OCI-LY3 (cell line): ENCODE data around the gene SPATS1.
"Not testable (repeated sequence)": the region's sequence is repeated elsewhere in the genome, so short reads cannot be mapped to it uniquely, and the experiment has no call there.

ENCODE experiments used
- H2AFZ ChIP-seq: fragments of 200-600, 300-600 bp; shearing (Covaris generic); 2 replicates; pipeline ENCODE4 v1.6.0; 2014; ENCODE audit warnings: antibody characterized with exemption, low read depth, low read length
- H3K27ac ChIP-seq: fragments of 200-600, 300-600 bp; sonication (generic); 2 replicates; pipeline ENCODE4 v1.5.1; 2014; ENCODE audit warnings: mild to moderate bottlenecking, low read length, moderate library complexity, mixed read lengths
- H3K27me3 ChIP-seq: fragments of 200-600, 300-600 bp; sonication (generic); 2 replicates; pipeline ENCODE4 v1.6.1; 2014; ENCODE audit warnings: low read depth, low read length, mixed read lengths
- H3K36me3 ChIP-seq: fragments of 200-600, 300-600 bp; sonication (generic); replicated peaks from 2 replicates; pipeline ENCODE3; 2014; ENCODE audit warnings: low read depth, low read length, mixed read lengths
- H3K4me1 ChIP-seq: fragments of 300-600, 200-600 bp; sonication (generic); 2 replicates; pipeline ENCODE4 v1.6.1; 2014; ENCODE audit warnings: low read length, mixed read lengths
- H3K4me2 ChIP-seq: fragments of 200-600, 300-600 bp; sonication (generic); 2 replicates; pipeline ENCODE4 v1.6.1; 2014; ENCODE audit warnings: low read length, mixed read lengths
- H3K4me3 ChIP-seq: fragments of 300-600, 200-600 bp; sonication (generic); 2 replicates; pipeline ENCODE4 v1.5.1; 2014; ENCODE audit warnings: antibody characterized with exemption, mild to moderate bottlenecking, low read length, moderate library complexity
- H3K79me2 ChIP-seq: fragments of 300-600, 200-600 bp; shearing (Covaris generic); 2 replicates; pipeline ENCODE4 v1.6.1; 2014; ENCODE audit warnings: mild to moderate bottlenecking, low read length, mixed read lengths
- H3K9ac ChIP-seq: fragments of 300-600, 200-600 bp; shearing (Covaris generic); 2 replicates; pipeline ENCODE4 v1.6.0; 2014; ENCODE audit warnings: mild to moderate bottlenecking, low read length, moderate library complexity
- H3K9me3 ChIP-seq: fragments of 200-600, 300-600 bp; shearing (Covaris generic); 2 replicates; pipeline ENCODE4 v1.6.1; 2014; ENCODE audit warnings: low read length, mixed read lengths; ENCODE audit not compliant: insufficient read depth
- H4K20me1 ChIP-seq: fragments of 200-600, 300-600 bp; sonication (generic); 2 replicates; pipeline ENCODE4 v1.6.1; 2016; ENCODE audit warnings: low read length, mixed read lengths; ENCODE audit not compliant: insufficient read depth
- CTCF ChIP-seq: fragments of 200-600, 300-600 bp; sonication (generic); IDR thresholded peaks from 2 replicates; pipeline ENCODE4 v1.5.1; 2014; ENCODE audit warnings: antibody characterized with exemption, low read length, low read depth
- EZH2phosphoT487 ChIP-seq: fragments of 200-600 bp; shearing (Covaris generic); IDR thresholded peaks from 2 replicates; pipeline ENCODE4 v1.6.1; 2018; ENCODE audit warnings: antibody characterized with exemption, mixed run types, low read depth

The SPATS1 gene

DNA sequence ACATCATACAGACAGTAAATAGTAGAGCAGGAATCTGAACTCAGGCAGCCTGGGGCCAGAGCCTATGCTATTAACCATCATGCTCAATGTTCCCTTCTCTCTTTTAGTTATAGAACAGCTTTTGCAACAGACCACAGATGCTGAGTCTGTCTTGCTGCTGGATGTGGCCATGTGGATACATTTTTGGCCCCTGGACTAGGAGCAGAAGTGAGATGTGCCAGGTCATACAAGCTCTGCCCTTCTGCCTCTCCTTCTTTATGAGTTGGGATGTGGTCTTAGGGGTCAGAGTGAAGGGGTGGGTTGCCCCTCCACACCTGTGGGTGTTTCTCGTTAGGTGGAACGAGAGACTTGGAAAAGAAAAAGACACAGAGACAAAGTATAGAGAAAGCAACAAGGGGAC, 14.7 kb upstream of the SPATS1 start:
- Histone ChIP-seq H3K9me3 (no peaks in the 10 kb centered on the region), H3K79me2 (no peaks in the 10 kb centered on the region), H3K36me3 (no peaks in the 10 kb centered on the region), H3K9ac (no peak overlapping the region), H4K20me1 (no peaks in the 10 kb centered on the region), H3K27me3 (peaks cover 15% of the 10 kb centered on the region), H3K4me2 (no peak overlapping the region), H3K4me3 (no peak overlapping the region), H3K27ac (no peak overlapping the region), H3K4me1 (no peaks in the 10 kb centered on the region), H2AFZ (no peak overlapping the region)
- TF ChIP-seq EZH2phosphoT487, result no peak
- no peak for TF ChIP-seq CTCF

DNA sequence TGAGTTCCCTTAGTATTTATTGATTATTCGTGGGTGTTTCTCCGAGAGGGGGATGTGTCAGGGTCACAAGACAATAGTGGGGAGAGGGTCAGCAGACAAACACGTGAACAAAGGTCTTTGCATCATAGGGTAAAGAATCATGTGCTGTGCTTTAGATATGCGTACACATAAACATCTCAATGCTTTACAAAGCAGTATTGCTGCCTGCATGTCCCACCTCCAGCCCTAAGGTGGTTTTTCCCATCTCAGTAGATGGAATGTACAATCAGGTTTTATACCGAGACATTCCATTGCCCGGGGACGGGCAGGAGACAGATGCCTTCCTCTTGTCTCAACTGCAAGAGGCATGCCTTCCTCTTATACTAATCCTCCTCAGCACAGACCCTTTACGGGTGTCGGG, 14.2 kb upstream of the SPATS1 start:
- H3K27me3 ChIP-seq, result peaks cover 15% of the 10 kb centered on the region
- H3K9ac ChIP-seq, H3K27ac ChIP-seq, H3K79me2 ChIP-seq, H3K4me2 ChIP-seq, H4K20me1 ChIP-seq, H3K4me1 ChIP-seq, H3K9me3 ChIP-seq, H3K36me3 ChIP-seq, H3K4me3 ChIP-seq, H2AFZ ChIP-seq: not testable (repeated sequence)

GRCh38 chr6:44329858-44330257, 12.6 kb upstream of the SPATS1 start:
- peaks cover 15% of the 10 kb centered on the region for H3K27me3 ChIP-seq
- H4K20me1 ChIP-seq, result no peaks in the 10 kb centered on the region
- H3K27ac ChIP-seq, result no peak overlapping the region
- TF ChIP-seq CTCF (no peak), EZH2phosphoT487 (no peak)
- H3K4me3 ChIP-seq, result no peak overlapping the region
- H3K4me2 ChIP-seq, result no peak overlapping the region
- H3K9ac ChIP-seq, result no peak overlapping the region
- H3K4me1 ChIP-seq, result no peaks in the 10 kb centered on the region
- no peak overlapping the region for H2AFZ ChIP-seq
- H3K36me3 ChIP-seq, result no peaks in the 10 kb centered on the region
- no peaks in the 10 kb centered on the region for H3K9me3 ChIP-seq
- H3K79me2 ChIP-seq, result no peaks in the 10 kb centered on the region

DNA sequence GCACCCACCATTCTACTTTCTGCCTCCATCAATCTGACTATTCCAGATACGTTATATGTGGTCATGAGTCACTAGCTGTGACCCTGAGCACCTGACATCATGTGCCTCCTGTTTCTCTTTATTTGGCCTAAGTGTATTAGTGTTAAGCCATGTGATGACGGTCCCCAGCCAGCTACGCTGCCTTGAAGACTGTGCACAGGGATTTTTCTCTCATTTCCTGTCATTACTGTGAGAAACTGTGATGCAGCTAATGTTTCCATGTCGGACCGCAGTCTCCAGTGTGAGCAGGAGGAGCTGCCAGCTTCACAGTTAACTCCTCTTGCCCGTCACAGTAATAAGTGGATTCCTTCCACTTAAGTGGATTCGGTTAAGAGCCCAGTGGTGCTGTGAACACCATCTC, 9.9 kb upstream of the SPATS1 start:
- no peaks in the 10 kb centered on the region for H3K36me3 ChIP-seq
- peaks cover 15% of the 10 kb centered on the region for H3K27me3 ChIP-seq
- H2AFZ ChIP-seq, result no peak overlapping the region
- no peaks in the 10 kb centered on the region for H4K20me1 ChIP-seq
- TF ChIP-seq CTCF, result no peak
- no peak overlapping the region for H3K4me2 ChIP-seq
- H3K4me3 ChIP-seq, result no peak overlapping the region
- H3K4me1 ChIP-seq, result no peaks in the 10 kb centered on the region
- H3K9me3 ChIP-seq, result no peaks in the 10 kb centered on the region
- no peak overlapping the region for H3K9ac ChIP-seq
- H3K79me2 ChIP-seq, result no peaks in the 10 kb centered on the region
- H3K27ac ChIP-seq, result no peak overlapping the region

- Histone ChIP-seq H3K27ac (no peak overlapping the region), H3K4me2 (no peak overlapping the region), H2AFZ (no peak overlapping the region), H3K36me3 (no peaks in the 10 kb centered on the region), H3K27me3 (peaks cover 15% of the 10 kb centered on the region), H3K9me3 (no peaks in the 10 kb centered on the region), H3K79me2 (no peaks in the 10 kb centered on the region), H3K4me3 (no peak overlapping the region), H4K20me1 (no peaks in the 10 kb centered on the region), H3K4me1 (no peaks in the 10 kb centered on the region), H3K9ac (no peak overlapping the region)
- TF ChIP-seq CTCF (no peak), EZH2phosphoT487 (no peak)
These were observed 9.1 kb upstream of the SPATS1 start for GRCh38 chr6:44333273-44333919.
